ENCODE data around the gene SORCS1. TPM values are rescaled to one million over a fixed set of nuclear protein-coding genes. Genes with fewer than 3 reads are reported as not detected.

Gene SORCS1
- total RNA-seq, 1 donor from 2014 or later, result 11.1 TPM

DNA sequence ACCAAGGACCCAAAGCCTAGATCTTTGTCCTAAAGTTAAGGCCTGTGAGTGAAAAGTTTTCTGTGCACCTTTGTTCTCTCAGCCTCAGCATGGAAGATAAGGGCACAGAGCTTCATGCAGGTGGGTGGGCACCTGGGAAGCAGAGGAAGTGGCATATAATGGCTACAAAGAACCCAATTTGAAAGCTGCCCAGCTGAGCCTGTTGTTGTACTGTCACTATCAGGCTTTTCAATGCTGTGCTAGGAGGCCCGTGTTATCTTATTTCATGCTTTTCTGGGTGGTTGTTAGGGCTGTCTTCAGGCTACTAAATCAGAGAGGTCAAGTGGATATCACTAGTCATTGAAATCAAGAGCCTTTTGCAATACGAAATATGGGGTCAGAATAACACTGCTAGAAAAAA, 443.8 kb downstream of the SORCS1 start:
- no peak overlapping the region for H3K9ac ChIP-seq
- Mint-ChIP-seq H3K27me3 (ENCODE audit: insufficient read depth, low read depth) (peaks cover 4% of the 10 kb centered on the region), H3K4me1 (peaks cover 5% of the 10 kb centered on the region), H3K4me3 (no peak overlapping the region), H3K36me3 (peaks cover 1% of the 10 kb centered on the region), H3K9me3 (peaks cover 7% of the 10 kb centered on the region), H3K27ac (no peak overlapping the region)
- no peaks in the 10 kb centered on the region for H3F3A ChIP-seq (ENCODE audit: low read depth)
- H3K27ac ChIP-seq, result no peak overlapping the region
- peak overlapping the region; percentile 46 for H3K4me2 ChIP-seq
- TF ChIP-seq, protein P1, sequence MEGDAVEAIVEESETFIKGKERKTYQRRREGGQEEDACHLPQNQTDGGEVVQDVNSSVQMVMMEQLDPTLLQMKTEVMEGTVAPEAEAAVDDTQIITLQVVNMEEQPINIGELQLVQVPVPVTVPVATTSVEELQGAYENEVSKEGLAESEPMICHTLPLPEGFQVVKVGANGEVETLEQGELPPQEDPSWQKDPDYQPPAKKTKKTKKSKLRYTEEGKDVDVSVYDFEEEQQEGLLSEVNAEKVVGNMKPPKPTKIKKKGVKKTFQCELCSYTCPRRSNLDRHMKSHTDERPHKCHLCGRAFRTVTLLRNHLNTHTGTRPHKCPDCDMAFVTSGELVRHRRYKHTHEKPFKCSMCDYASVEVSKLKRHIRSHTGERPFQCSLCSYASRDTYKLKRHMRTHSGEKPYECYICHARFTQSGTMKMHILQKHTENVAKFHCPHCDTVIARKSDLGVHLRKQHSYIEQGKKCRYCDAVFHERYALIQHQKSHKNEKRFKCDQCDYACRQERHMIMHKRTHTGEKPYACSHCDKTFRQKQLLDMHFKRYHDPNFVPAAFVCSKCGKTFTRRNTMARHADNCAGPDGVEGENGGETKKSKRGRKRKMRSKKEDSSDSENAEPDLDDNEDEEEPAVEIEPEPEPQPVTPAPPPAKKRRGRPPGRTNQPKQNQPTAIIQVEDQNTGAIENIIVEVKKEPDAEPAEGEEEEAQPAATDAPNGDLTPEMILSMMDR (IDR thresholded peaks at IDR 0.05), result no peak
- TF ChIP-seq EZH2phosphoT487 (IDR thresholded peaks at IDR 0.05) (no peak), EZH2 (IDR thresholded peaks at IDR 0.05) (no peak)
- no peaks in the 10 kb centered on the region for H3K36me3 ChIP-seq
- H3K9me3 ChIP-seq (ENCODE audit: low read depth), result no peaks in the 10 kb centered on the region
- no peak overlapping the region for H2AFZ ChIP-seq (replicated peaks)
- DNase-seq (ENCODE audit: low spot score), result peak; percentile 22
- H3K27me3 ChIP-seq, result no peaks in the 10 kb centered on the region
- no peaks in the 10 kb centered on the region for H3K79me2 ChIP-seq (ENCODE audit: low read depth)
- peaks cover 9% of the 10 kb centered on the region for H3K4me1 ChIP-seq
- no peaks in the 10 kb centered on the region for H4K20me1 ChIP-seq (ENCODE audit: low read depth)
- H3K4me3 ChIP-seq, result no peak overlapping the region

DNA sequence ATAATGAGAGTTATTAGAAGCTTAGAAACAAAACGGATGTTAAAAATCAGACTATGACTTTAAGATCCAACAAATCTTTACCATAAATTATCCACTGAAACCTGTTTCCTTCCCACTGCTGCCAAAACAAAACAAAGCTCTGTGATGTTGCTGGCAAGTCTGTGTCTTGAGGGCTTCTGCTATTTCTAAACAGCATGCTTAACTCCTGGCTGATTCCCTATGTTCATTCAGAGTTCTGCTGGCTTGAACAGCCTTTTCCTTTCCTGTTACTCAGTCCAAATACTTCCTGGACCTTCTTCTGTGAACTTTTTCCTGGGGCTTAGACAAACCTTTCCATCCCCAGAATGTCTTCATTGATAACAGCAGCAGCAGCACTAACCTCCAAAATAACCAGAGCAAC, 448.1 kb downstream of the SORCS1 start:
- H4K20me1 ChIP-seq (ENCODE audit: low read depth), result no peaks in the 10 kb centered on the region
- DNase-seq (ENCODE audit: low spot score), result no peak
- Mint-ChIP-seq H3K36me3 (peaks cover 4% of the 10 kb centered on the region), H3K27me3 (ENCODE audit: insufficient read depth, low read depth) (peaks cover 4% of the 10 kb centered on the region), H3K27ac (no peak overlapping the region), H3K4me3 (no peak overlapping the region), H3K4me1 (peaks cover 5% of the 10 kb centered on the region), H3K9me3 (peaks cover 7% of the 10 kb centered on the region)
- H3K27ac ChIP-seq, result no peak overlapping the region
- no peaks in the 10 kb centered on the region for H3K27me3 ChIP-seq
- H2AFZ ChIP-seq (replicated peaks), result no peak overlapping the region
- no peaks in the 10 kb centered on the region for H3K36me3 ChIP-seq
- H3K4me1 ChIP-seq, result peaks cover 19% of the 10 kb centered on the region
- no peaks in the 10 kb centered on the region for H3F3A ChIP-seq (ENCODE audit: low read depth)
- TF ChIP-seq EZH2phosphoT487 (IDR thresholded peaks at IDR 0.05) (no peak), EZH2 (IDR thresholded peaks at IDR 0.05) (no peak)
- TF ChIP-seq, protein P1 (IDR thresholded peaks at IDR 0.05), result no peak
- no peak overlapping the region for H3K4me2 ChIP-seq
- H3K79me2 ChIP-seq (ENCODE audit: low read depth), result no peaks in the 10 kb centered on the region
- no peak overlapping the region for H3K4me3 ChIP-seq
- no peaks in the 10 kb centered on the region for H3K9me3 ChIP-seq (ENCODE audit: low read depth)
- H3K9ac ChIP-seq, result no peak overlapping the region

DNA sequence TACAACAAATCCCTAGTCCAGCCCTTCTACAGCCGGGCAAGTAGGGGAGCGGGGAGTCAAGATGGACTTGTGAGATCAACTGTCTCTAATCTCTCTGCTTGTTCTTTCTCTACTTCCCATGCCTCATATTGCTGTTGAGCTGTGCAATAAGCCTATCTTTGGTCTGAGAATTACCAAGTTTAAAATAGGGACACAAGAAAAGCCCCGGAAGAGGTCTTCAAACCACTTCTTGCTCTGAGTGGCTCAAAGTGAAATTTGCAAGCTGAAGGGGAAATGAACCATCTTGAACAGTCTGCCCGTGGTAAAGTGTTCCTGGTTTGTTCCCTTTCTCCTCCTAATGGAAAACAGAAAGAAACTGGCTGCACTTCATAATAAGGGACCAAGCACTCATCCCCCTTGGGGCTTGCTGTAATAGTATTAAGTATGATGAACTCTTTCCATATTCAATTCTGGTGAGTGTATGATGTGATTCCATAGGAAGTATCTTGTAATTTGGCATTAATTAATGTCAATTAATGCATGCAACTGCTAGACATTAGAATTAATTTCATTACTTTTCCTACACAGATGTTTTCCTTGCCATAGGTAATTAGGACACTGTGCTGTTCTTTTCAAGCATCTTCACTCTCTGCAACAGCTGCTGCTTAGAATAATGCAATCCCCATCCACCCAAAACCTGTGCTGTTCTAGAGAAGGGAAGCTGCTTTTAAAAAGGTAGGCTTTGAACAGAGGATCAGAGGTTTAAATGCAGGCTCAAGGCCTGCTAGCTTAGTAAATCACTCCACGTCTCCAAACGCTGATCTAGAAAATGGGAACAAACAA, 449.6 kb downstream of the SORCS1 start:
- TF ChIP-seq EZH2 (IDR thresholded peaks at IDR 0.05) (no peak), EZH2phosphoT487 (IDR thresholded peaks at IDR 0.05) (no peak)
- TF ChIP-seq, protein P1 (IDR thresholded peaks at IDR 0.05), result no peak
- no peak overlapping the region for H3K4me3 Mint-ChIP-seq
- no peak overlapping the region for H3K4me3 ChIP-seq

More for the DNA sequence above, 449.6 kb downstream of the SORCS1 start:
- Histone ChIP-seq H3K9ac (no peak overlapping the region), H3K27me3 (no peaks in the 10 kb centered on the region), H3K9me3 (ENCODE audit: low read depth) (no peaks in the 10 kb centered on the region), H3K36me3 (no peaks in the 10 kb centered on the region), H3K4me2 (no peak overlapping the region), H3K79me2 (ENCODE audit: low read depth) (no peaks in the 10 kb centered on the region), H3K4me1 (peaks cover 10% of the 10 kb centered on the region), H4K20me1 (ENCODE audit: low read depth) (no peaks in the 10 kb centered on the region), H3K27ac (no peak overlapping the region), H2AFZ (replicated peaks) (no peak overlapping the region), H3F3A (ENCODE audit: low read depth) (no peaks in the 10 kb centered on the region)
- Mint-ChIP-seq H3K27ac (no peak overlapping the region), H3K27me3 (ENCODE audit: insufficient read depth, low read depth) (peaks cover 4% of the 10 kb centered on the region), H3K4me1 (no peaks in the 10 kb centered on the region), H3K36me3 (peaks cover 4% of the 10 kb centered on the region), H3K9me3 (peaks cover 6% of the 10 kb centered on the region)
- no peak for DNase-seq (ENCODE audit: low spot score)

Data from neural progenitor cell (in vitro differentiated cells).